ENCODE data around the gene PRCP.

DNA sequence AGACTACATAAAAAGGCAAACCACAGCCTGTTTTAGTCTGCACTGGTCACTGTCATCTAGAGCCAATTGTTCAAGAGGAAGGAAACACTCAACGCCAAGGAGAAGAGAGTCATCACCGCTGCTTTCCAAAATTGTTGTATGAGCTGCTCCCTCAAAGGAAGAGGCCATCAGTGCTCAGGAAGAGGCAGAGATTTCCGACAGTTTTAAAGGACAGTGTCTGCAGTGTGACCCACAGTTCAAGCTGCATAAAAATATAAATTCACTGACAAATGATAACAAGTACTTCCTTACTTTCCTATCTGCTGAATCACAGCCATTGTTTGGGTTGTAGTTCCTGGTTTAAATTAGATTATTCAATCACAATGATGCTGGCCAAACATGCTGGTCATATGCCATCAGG lies 16.4 kb downstream of the PRCP start:
- TF ChIP-seq POLR2AphosphoS5 (IDR thresholded peaks at IDR 0.05; ENCODE audit: low read depth, low read length) (no peak), POLR2A (IDR thresholded peaks at IDR 0.05; ENCODE audit: low read depth, low read length) (no peak), TAF1 (IDR thresholded peaks at IDR 0.05; ENCODE audit: borderline replicate concordance, low read depth, low read length) (no peak)
